Coronary artery (tissue), 2 donors: ENCODE measurements around the gene IQSEC3.

Source experiments
- DNase-seq: peaks from one replicate; pipeline ENCODE4 v3.0.0-alpha.2; 2017; ENCODE audit warnings: low spot score
- H3K27ac ChIP-seq, 2 donors: fragments of 200-600 bp; sonication (generic); one replicate each; pipeline ENCODE4 v1.5.1; 2016 to 2019
- H3K4me3 ChIP-seq: fragments of 200-600 bp; sonication (generic); 2 replicates; pipeline ENCODE4 v1.5.1; 2016; ENCODE audit warnings: mild to moderate bottlenecking, moderate library complexity
- CTCF ChIP-seq: fragments of 200-600 bp; sonication (generic); IDR thresholded peaks from one replicate; pipeline ENCODE4 v1.5.1; 2019; ENCODE audit warnings: antibody characterized with exemption

IQSEC3 gene

GRCh38 chr12:226401-226800 is 159.8 kb downstream of the IQSEC3 start:
- peak; percentile 68 for DNase-seq
- TF ChIP-seq CTCF = no peak

GRCh38 chr12:227286-227915 is 160.8 kb downstream of the IQSEC3 start:
- peak; percentile 52 for DNase-seq
- Histone ChIP-seq H3K27ac (no peak overlapping the region), H3K4me3 (no peak overlapping the region)
- no peak for TF ChIP-seq CTCF

More at GRCh38 chr12:226401-226800, 159.8 kb downstream of the IQSEC3 start:
- Histone ChIP-seq H3K27ac (no peak overlapping the region), H3K4me3 (no peak overlapping the region)
